A549 (cell line): ENCODE measurements around the gene SBF2. TPM values are rescaled to one million over a fixed set of nuclear protein-coding genes. Genes with fewer than 3 reads are reported as not detected.

ENCODE experiments used
- ATAC-seq, 2 experiments: fragments of 200-7000 bp in 1 of 2; fragments of >200 bp in 1 of 2; cut with Nextera tagmentation in 1 of 2; cut with Tn5 transposase in 1 of 2; 3 replicates each; pipeline versions ENCODE4 v1.8.0 to v1.9.1; 2018 to 2020; ENCODE audit warnings: mild to moderate bottlenecking in 1 of 2, moderate library complexity in 1 of 2
- CTCF ChIA-PET: fragments of 300-600 bp; sonication (Branson Sonifier 250); formaldehyde crosslinking; extraction: SDS; loops from one replicate; lab custom pipeline; 2021; ENCODE audit warnings: antibody characterized with exemption, inconsistent platforms; lab: Yijun Ruan, JAX
- POLR2A ChIA-PET: fragments of 350-600 bp; formaldehyde crosslinking; extraction: SDS; loops from one replicate; lab custom pipeline; 2021; ENCODE audit warnings: antibody characterized with exemption, inconsistent platforms; lab: Yijun Ruan, JAX
- DNase-seq, 2 experiments: peaks; one replicate each; pipeline versions ENCODE4 v3.0.0 to v3.0.0-alpha.2; 2011 to 2016; ENCODE audit warnings: low read depth in 1 of 2, low spot score in 1 of 2
- FAIRE-seq: peaks from 2 replicates; lab custom pipeline; 2011; peaks lifted over from hg19 to GRCh38; lab: Jason Lieb, UNC
- H3K27ac ChIP-seq, 2 experiments: fragments of >200 bp; sonication (Bioruptor Twin); formaldehyde crosslinking; 3 replicates each; pipeline ENCODE4 v1.5.1; 2016 to 2017
- H3K4me1 ChIP-seq: fragments of >200 bp; sonication (Bioruptor Twin); formaldehyde crosslinking; 3 replicates; pipeline ENCODE4 v1.6.1; 2016
- H3K4me2 ChIP-seq: fragments of >200 bp; sonication (Bioruptor Twin); formaldehyde crosslinking; 3 replicates; pipeline ENCODE4 v1.6.1; 2016
- H3K4me3 ChIP-seq: fragments of >200 bp; sonication (Bioruptor Twin); formaldehyde crosslinking; 3 replicates; pipeline ENCODE4 v1.5.1; 2016
- H3K9me3 ChIP-seq: fragments of >200 bp; sonication (Bioruptor Twin); formaldehyde crosslinking; 3 replicates; pipeline ENCODE4 v1.6.1; 2016
- BHLHE40 ChIP-seq: IDR thresholded peaks from 2 replicates; pipeline ENCODE4 v1.6.1; 2012; ENCODE audit warnings: low read depth, low read length, inconsistent platforms
- CBX2 ChIP-seq: fragments of 200-600 bp; sonication (generic); IDR thresholded peaks from 2 replicates; pipeline ENCODE4 v1.6.1; 2016; ENCODE audit warnings: low read depth, mild to moderate bottlenecking, borderline replicate concordance
- CHD4 ChIP-seq: fragments of 200-600 bp; sonication (generic); IDR thresholded peaks from 2 replicates; pipeline ENCODE4 v1.6.1; 2016; ENCODE audit warnings: antibody characterized with exemption, mild to moderate bottlenecking, borderline replicate concordance
- FOSL2 ChIP-seq, 2 experiments: fragments of 450-650 bp in 1 of 2; fragments of >200 bp in 1 of 2; sonication (Bioruptor Twin) in 1 of 2; formaldehyde crosslinking; IDR thresholded peaks; 2 replicates each; pipeline versions ENCODE4 v1.5.0 to v1.6.1; 2016 to 2020; ENCODE audit warnings: mild to moderate bottlenecking in 1 of 2, moderate library complexity in 1 of 2
- FOXS1 ChIP-seq: fragments of 250-450 bp; sonication (Bioruptor Pico); IDR thresholded peaks from 2 replicates; pipeline ENCODE4 v1.5.0; 2020; ENCODE audit warnings: mild to moderate bottlenecking, moderate library complexity
- GATA3 ChIP-seq: IDR thresholded peaks from 2 replicates; pipeline ENCODE4 v1.6.1; 2012; ENCODE audit warnings: borderline replicate concordance
- HOXA7 ChIP-seq: fragments of 250-450 bp; sonication (Bioruptor Pico); IDR thresholded peaks from 2 replicates; pipeline ENCODE4 v1.5.0; 2020; ENCODE audit warnings: mild to moderate bottlenecking, moderate library complexity
- JUNB ChIP-seq: fragments of >200 bp; sonication (Bioruptor Twin); formaldehyde crosslinking; IDR thresholded peaks from 2 replicates; pipeline ENCODE4 v1.6.1; 2016
- KDM5A ChIP-seq: fragments of 200-600 bp; sonication (generic); IDR thresholded peaks from 2 replicates; pipeline ENCODE4 v1.6.1; 2016; ENCODE audit warnings: antibody characterized with exemption, mild to moderate bottlenecking
- NPAS2 ChIP-seq: fragments of 250-450 bp; sonication (Bioruptor Pico); IDR thresholded peaks from 2 replicates; pipeline ENCODE4 v1.8.0; 2022; ENCODE audit warnings: mild to moderate bottlenecking, moderate library complexity, borderline replicate concordance
- RARB ChIP-seq: fragments of 250-450 bp; sonication (Bioruptor Pico); IDR thresholded peaks from 2 replicates; pipeline ENCODE4 v1.8.0; 2021; ENCODE audit warnings: mild to moderate bottlenecking, moderate library complexity
- RCOR1 ChIP-seq: fragments of 150-350 bp; IDR thresholded peaks from 2 replicates; pipeline ENCODE4 v1.6.1; 2014; ENCODE audit warnings: antibody characterized with exemption, low read length, low read depth
- RNF2 ChIP-seq: fragments of 200-600 bp; sonication (generic); IDR thresholded peaks from 2 replicates; pipeline ENCODE4 v1.6.1; 2016; ENCODE audit warnings: low read depth, mild to moderate bottlenecking, antibody characterized with exemption, moderate library complexity, borderline replicate concordance
- TP53 ChIP-seq: fragments of 250-450 bp; sonication (Bioruptor Pico); IDR thresholded peaks from 2 replicates; pipeline ENCODE4 v1.5.0; 2021; ENCODE audit warnings: mild to moderate bottlenecking, moderate library complexity
- USF2 ChIP-seq: fragments of 450-650 bp; IDR thresholded peaks from 2 replicates; pipeline ENCODE4 v1.6.1; 2014; ENCODE audit warnings: antibody characterized with exemption
- ZNF302 ChIP-seq: fragments of 250-450 bp; sonication (Bioruptor Pico); IDR thresholded peaks from 2 replicates; pipeline ENCODE4 v1.9.0; 2021; ENCODE audit warnings: inconsistent platforms, mild to moderate bottlenecking, moderate library complexity
- WGBS: methylation state at CpG from one replicate; pipeline ENCODE4 v1.1.6; 2017; ENCODE audit errors: missing lambda C conversion rate; 5-methylcytosine and 5-hydroxymethylcytosine counted together
- polyA plus RNA-seq, 4 experiments: library from polyadenylated mRNA; depleted of rRNA in 3 of 4; stranded (reverse); fragments of >200 nt; fragmentation: RNase III in 1 of 4; extraction: RNeasy Plus Mini Kit Qiagen cat#74134 plus additional on column Dnase treatment in 1 of 4; gene quantifications; 2 replicates in 3 of 4; 3 replicates in 1 of 4; pipeline ENCODE4 v1.2.3, GENCODE V29; 2011 to 2017
- TF ChIP-seq, protein P1 (sequence below): fragments of 250-450 bp; sonication (Bioruptor Pico); IDR thresholded peaks from 2 replicates; pipeline ENCODE4 v1.5.0; 2021; ENCODE audit warnings: mild to moderate bottlenecking, moderate library complexity, borderline replicate concordance
- TF ChIP-seq, protein P2 (sequence below): fragments of >200 bp; sonication (Bioruptor Twin); formaldehyde crosslinking; IDR thresholded peaks from 3 replicates; pipeline ENCODE4 v1.6.1; 2016

The SBF2 gene
- polyA plus RNA-seq, 2 of the 4 experiments (the other 2 are of a cell fraction) = 11.1 to 49.6 TPM

GRCh38 chr11:10164621-10165020 is 129.4 kb downstream of the SBF2 start:
- Histone ChIP-seq H3K27ac (no peak overlapping the region), H3K9me3 (no peaks in the 10 kb centered on the region), H3K4me3 (no peak overlapping the region), H3K4me2 (no peak overlapping the region), H3K4me1 (0 out of 3 replicates have a peak, but pooled peaks cover 10% of the 10 kb centered on the region)
- no peak for DNase-seq
- no peak for TF ChIP-seq TP53 (CRISPR knock-in tag)
- TF ChIP-seq RCOR1 = no peak
- TF ChIP-seq CHD4 = no peak
- no peak for TF ChIP-seq RARB (CRISPR knock-in tag)
- TF ChIP-seq USF2 = no peak
- TF ChIP-seq, protein P1, sequence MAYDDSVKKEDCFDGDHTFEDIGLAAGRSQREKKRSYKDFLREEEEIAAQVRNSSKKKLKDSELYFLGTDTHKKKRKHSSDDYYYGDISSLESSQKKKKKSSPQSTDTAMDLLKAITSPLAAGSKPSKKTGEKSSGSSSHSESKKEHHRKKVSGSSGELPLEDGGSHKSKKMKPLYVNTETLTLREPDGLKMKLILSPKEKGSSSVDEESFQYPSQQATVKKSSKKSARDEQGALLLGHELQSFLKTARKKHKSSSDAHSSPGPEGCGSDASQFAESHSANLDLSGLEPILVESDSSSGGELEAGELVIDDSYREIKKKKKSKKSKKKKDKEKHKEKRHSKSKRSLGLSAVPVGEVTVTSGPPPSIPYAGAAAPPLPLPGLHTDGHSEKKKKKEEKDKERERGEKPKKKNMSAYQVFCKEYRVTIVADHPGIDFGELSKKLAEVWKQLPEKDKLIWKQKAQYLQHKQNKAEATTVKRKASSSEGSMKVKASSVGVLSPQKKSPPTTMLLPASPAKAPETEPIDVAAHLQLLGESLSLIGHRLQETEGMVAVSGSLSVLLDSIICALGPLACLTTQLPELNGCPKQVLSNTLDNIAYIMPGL = no peak
- TF ChIP-seq CBX2 = no peak
- no peak for TF ChIP-seq GATA3
- no peak for TF ChIP-seq KDM5A
- TF ChIP-seq HOXA7 (CRISPR knock-in tag) = no peak
- TF ChIP-seq NPAS2 (CRISPR knock-in tag) = no peak
- TF ChIP-seq RNF2 = no peak
- no peak for TF ChIP-seq FOXS1 (CRISPR knock-in tag)
- TF ChIP-seq, protein P2, sequence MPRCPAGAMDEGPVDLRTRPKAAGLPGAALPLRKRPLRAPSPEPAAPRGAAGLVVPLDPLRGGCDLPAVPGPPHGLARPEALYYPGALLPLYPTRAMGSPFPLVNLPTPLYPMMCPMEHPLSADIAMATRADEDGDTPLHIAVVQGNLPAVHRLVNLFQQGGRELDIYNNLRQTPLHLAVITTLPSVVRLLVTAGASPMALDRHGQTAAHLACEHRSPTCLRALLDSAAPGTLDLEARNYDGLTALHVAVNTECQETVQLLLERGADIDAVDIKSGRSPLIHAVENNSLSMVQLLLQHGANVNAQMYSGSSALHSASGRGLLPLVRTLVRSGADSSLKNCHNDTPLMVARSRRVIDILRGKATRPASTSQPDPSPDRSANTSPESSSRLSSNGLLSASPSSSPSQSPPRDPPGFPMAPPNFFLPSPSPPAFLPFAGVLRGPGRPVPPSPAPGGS = no peak
- no peak for TF ChIP-seq ZNF302 (CRISPR knock-in tag)
- peak; percentile 28 for FAIRE-seq
- ChIA-PET CTCF (interaction anchor here (0.6 to 1.1 kb wide), 2 partner anchors 43 to 308 kb away, joined by 3 read pairs; no protein-coding TSS in a partner anchor), POLR2A (no interaction called here)
- no peak for ATAC-seq

GRCh38 chr11:10162222-10162621 is 131.8 kb downstream of the SBF2 start:
- WGBS = 90% methylated on average over 2 of the region's 2 CpGs
- Histone ChIP-seq H3K4me3 (no peak overlapping the region), H3K4me2 (no peak overlapping the region), H3K4me1 (0 out of 3 replicates have a peak, but pooled peaks cover 10% of the 10 kb centered on the region), H3K9me3 (peaks cover 9% of the 10 kb centered on the region; the same call in 2 of the 3 replicates), H3K27ac (no peak overlapping the region)
- ChIA-PET CTCF (interaction anchor here (0.6 kb wide), 1 partner anchor 108 kb away, joined by 4 read pairs; no protein-coding TSS in a partner anchor), POLR2A (no interaction called here)
- TF ChIP-seq JUNB = no peak
- TF ChIP-seq, protein P1 = no peak
- ATAC-seq (no peak), DNase-seq (no peak), FAIRE-seq (no peak)

DNA sequence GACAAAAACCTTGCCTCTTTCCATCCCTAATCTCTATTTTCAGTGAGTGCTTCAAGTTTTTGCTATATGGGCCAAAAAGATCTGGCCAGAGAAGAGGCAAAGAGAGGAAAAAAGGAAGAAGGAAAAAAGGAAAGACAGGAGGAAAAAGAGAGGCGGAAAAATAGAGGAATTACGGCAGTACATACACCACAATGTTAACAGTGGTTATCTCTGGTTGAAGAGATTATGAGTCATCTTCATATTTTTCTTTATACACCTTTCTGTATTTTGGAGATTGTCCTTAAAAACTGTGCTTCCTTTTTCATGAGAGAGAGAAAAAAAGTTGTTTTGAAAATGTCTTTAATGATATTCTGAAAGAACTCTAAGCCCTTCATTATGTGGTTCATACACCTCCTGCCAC is 133.7 kb downstream of the SBF2 start:
- H3K4me3 ChIP-seq = no peak overlapping the region
- 86% methylated on average over 2 of the region's 2 CpGs for WGBS
- peaks cover 9% of the 10 kb centered on the region; the same call in 2 of the 3 replicates for H3K9me3 ChIP-seq
- no peak overlapping the region for H3K27ac ChIP-seq
- ATAC-seq (no peak), DNase-seq (no peak), FAIRE-seq (no peak)
- TF ChIP-seq FOSL2 (IDR thresholded peaks at IDR 0.05) (no peak), FOSL2 (CRISPR knock-in tag; IDR thresholded peaks at IDR 0.05) (peak; percentile 29; the same call in 1 of the 2 replicates), BHLHE40 (no peak)
- H3K4me1 ChIP-seq = 0 out of 3 replicates have a peak, but pooled peaks cover 7% of the 10 kb centered on the region
- CTCF ChIA-PET = no interaction called here
- POLR2A ChIA-PET = no interaction called here
- H3K4me2 ChIP-seq = no peak overlapping the region
